ENCODE results near the gene ICA1.

ICA1 gene

DNA sequence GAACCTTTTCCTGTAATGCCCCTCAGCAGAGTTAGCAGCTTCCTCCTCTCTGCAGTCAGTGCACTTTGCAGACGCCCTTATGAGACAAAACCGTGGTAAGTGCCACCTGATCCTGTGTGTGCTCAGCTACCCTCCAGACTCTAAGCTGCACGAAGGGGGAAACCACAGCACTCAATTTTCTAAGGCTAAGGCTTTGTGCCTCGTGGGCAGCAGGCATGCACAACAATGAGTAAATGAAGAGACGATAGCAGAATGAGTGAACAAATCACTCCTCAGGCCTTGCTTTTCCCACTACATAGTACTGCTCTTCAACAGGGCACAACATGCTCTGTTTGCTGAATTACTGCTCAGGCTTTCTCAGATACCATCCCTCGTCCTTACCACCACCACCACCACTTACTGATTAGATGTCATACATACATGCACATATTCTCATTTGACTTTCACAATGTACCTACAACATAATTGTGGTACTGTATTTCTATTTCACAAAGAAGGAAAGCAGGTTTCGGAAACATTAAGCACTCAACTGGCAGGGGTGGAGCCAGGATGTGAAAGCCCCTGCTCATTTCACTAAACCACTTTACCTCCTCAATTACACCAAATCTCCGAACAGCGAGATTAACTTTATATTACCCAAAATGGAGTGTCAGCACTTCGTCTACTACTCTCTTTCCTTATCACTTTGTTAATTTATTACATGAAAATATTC is 85.4 kb downstream of the ICA1 start:
- Mint-ChIP-seq H3K27ac (peak overlapping the region; percentile 92), H3K9me3 (ENCODE audit: low read depth) (no peaks in the 10 kb centered on the region), H3K36me3 (no peaks in the 10 kb centered on the region), H3K27me3 (no peaks in the 10 kb centered on the region), H3K4me1 (ENCODE audit: low read depth) (peaks cover 57% of the 10 kb centered on the region), H3K4me3 (peak overlapping the region; percentile 70)

DNA sequence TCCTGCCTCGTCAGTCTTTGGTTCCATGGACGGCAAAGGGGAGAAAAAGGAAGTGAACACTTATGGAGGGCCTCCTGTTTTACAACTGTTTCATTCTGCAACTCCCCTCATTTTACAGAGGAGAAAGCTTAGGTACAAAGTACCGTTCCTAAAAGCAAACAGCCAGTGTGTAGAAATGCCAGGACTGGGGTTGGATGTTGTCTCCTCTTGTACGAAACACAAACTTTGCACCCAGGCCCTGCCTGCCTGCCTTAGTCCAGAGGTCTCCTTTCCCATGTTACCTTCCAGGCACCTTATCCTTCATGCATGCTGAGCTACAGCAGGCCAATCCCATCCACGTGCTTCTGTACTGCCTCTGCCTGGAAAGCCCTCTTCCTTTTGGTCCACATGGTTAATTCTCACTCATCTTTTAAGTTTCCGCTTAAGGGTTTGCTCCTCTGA is 86.0 kb downstream of the ICA1 start:
- Mint-ChIP-seq H3K27ac (peak overlapping the region; percentile 92), H3K27me3 (no peaks in the 10 kb centered on the region), H3K9me3 (ENCODE audit: low read depth) (no peaks in the 10 kb centered on the region), H3K36me3 (no peaks in the 10 kb centered on the region), H3K4me3 (peak overlapping the region; percentile 70), H3K4me1 (ENCODE audit: low read depth) (peaks cover 57% of the 10 kb centered on the region)

DNA sequence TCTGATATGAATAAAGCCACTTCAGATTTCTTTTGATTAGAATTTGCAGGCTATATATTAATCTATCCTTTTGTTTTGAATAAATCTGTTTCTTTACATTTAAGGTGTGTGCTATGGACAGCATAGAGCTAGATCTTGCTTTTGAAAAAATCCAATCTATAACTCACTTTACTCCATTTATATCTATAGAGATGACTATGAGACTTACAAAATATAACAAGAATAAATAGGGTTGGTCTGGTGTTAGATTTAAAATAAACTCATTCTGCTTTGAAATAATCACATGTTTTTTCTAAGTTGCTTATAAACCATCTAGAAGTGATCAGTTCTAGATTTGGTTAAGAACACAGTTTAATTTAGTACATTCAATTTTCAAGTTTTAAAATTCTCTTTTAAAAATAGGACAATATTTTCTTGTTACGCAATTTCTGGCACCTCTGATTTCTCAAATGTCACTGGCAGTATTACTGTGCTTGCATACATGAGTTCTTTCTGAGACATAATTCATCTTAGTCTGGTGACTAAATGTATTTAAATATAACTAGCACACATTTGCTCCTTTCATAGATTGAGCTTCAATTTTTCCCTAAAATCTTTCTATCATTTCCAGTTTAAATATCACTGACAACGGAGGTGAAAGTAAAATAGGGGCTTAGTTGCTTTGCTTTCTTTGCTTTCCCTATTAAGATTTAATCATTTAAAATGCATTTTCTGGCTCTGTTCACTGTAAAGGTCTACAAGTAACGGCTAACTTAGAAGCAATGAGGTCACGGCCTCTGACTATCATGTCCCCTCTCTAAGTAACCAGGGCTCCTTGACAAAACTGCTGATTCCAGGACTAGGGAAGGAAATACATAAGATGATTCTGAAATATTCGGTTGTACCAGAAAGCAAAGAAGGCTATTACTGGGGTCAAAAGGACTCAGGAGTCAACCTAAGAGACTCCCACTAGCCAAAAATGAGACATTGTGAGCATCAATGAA is 89.3 kb downstream of the ICA1 start:
- no peaks in the 10 kb centered on the region for H3K9me3 Mint-ChIP-seq (ENCODE audit: low read depth)
- no peaks in the 10 kb centered on the region for H3K27me3 Mint-ChIP-seq
- no peaks in the 10 kb centered on the region for H3K36me3 Mint-ChIP-seq
- no peak overlapping the region for H3K27ac Mint-ChIP-seq
- peaks cover 38% of the 10 kb centered on the region for H3K4me1 Mint-ChIP-seq (ENCODE audit: low read depth)
- no peak overlapping the region for H3K4me3 Mint-ChIP-seq

DNA sequence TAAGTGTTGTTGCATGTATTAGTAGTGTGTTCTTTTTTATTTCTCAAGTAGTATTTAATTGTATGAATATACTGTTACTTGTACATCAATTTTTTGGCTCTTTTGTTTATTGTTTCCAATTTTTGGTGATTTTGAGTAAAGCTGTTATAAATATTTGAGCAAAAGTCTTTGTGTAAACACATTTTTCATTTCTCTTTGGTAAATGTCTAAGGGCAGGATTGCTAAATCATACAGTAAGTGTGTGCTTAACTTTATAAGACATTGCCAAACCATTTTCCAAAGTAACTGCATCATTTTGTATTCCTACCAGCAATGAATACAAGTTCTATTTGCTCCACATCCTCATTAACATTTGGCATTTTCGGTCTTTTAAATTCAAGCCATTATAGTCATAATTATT is 92.8 kb downstream of the ICA1 start:
- Mint-ChIP-seq H3K36me3 (no peaks in the 10 kb centered on the region), H3K27ac (no peak overlapping the region), H3K9me3 (ENCODE audit: low read depth) (no peaks in the 10 kb centered on the region), H3K4me3 (no peak overlapping the region), H3K4me1 (ENCODE audit: low read depth) (peaks cover 6% of the 10 kb centered on the region), H3K27me3 (no peaks in the 10 kb centered on the region)

DNA sequence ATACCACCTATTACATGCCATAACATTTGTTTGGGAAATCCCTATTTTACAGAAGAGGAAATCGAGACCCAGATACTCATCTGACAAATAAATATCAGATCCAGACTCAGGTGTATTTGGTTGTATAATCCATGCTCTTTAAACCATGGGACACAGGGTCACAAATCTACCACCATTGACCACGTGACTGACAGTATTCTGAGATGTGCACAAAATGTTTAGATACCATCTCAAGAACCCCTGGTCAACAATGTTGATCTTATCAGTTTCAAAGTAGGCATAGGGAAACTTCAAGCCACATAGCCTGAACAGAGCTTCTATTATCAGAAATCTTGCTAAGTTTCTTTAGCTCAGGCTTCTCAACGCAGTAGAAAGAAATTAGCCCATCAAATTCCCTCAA is 93.6 kb downstream of the ICA1 start:
- Mint-ChIP-seq H3K4me3 (no peak overlapping the region), H3K27ac (no peak overlapping the region), H3K36me3 (no peaks in the 10 kb centered on the region), H3K9me3 (ENCODE audit: low read depth) (no peaks in the 10 kb centered on the region), H3K4me1 (ENCODE audit: low read depth) (no peaks in the 10 kb centered on the region), H3K27me3 (no peaks in the 10 kb centered on the region)

DNA sequence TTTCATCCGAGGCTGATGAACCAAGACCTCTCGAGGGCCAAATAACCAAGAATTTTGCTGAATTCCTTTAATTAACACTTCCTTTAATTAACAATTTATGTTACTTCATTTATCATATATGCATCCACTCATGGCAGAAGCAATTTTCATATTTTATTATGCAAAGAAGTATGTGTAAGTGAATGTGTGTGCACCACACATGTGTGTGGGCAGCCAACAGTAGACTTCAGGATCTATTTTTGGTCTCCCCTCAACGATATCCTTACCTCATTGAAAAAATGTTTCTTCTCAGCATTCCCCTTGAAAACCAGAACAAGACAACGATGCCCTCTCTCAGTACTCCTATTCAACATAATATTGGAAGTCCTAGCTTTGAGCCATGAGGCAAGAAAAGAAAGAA is 96.8 kb downstream of the ICA1 start:
- Mint-ChIP-seq H3K36me3 (no peaks in the 10 kb centered on the region), H3K4me3 (no peak overlapping the region), H3K27ac (no peak overlapping the region), H3K9me3 (ENCODE audit: low read depth) (no peaks in the 10 kb centered on the region), H3K27me3 (no peaks in the 10 kb centered on the region), H3K4me1 (ENCODE audit: low read depth) (no peaks in the 10 kb centered on the region)

DNA sequence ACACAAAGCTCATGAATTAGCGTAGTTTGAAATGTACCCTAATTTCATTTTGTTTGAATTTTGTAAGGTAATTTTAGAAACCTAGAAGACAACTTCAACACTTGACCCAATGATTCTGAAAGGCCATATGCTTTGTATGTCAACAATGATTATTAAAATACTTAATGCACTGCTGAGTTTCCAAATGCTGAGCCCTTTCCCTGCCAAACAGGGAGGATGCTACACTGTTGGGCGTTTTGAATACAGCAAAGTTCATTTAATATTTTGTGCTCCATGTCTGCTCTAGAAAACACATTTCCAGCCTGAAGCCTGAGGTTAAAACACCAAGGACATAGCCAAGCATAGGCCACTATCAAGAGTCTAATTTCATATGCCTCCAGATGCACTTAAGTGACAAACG is 99.8 kb downstream of the ICA1 start:
- H3K36me3 Mint-ChIP-seq = peaks cover 3% of the 10 kb centered on the region
- H3K27me3 Mint-ChIP-seq = no peaks in the 10 kb centered on the region
- H3K4me1 Mint-ChIP-seq (ENCODE audit: low read depth) = no peaks in the 10 kb centered on the region
- no peaks in the 10 kb centered on the region for H3K9me3 Mint-ChIP-seq (ENCODE audit: low read depth)
- H3K27ac Mint-ChIP-seq = no peak overlapping the region
- H3K4me3 Mint-ChIP-seq = no peak overlapping the region

DNA sequence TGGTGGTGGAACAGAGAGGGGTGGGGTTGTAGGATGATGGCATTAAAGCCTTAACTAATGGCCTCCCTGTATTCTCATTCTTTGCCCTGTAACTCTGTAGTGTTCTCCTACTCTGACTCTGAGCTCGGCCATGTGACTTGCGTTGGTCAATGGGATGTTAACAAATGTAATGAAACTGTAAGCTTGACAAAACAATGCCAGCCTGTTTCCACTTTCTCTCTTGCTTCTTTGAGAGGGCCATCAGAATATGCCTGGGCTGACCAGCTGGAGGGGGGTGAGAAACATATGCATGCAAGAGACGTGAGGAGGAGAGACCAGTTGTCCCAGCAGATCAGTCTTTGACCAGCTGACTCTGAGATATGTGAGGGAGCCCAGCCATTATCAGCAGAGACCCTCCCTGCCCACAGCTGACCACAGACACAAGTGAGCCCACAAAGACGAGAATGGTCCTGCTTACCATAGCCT is 100.6 kb downstream of the ICA1 start:
- no peaks in the 10 kb centered on the region for H3K4me1 Mint-ChIP-seq (ENCODE audit: low read depth)
- no peak overlapping the region for H3K4me3 Mint-ChIP-seq
- no peaks in the 10 kb centered on the region for H3K27me3 Mint-ChIP-seq
- peaks cover 3% of the 10 kb centered on the region for H3K36me3 Mint-ChIP-seq
- no peak overlapping the region for H3K27ac Mint-ChIP-seq
- H3K9me3 Mint-ChIP-seq (ENCODE audit: low read depth) = no peaks in the 10 kb centered on the region

DNA sequence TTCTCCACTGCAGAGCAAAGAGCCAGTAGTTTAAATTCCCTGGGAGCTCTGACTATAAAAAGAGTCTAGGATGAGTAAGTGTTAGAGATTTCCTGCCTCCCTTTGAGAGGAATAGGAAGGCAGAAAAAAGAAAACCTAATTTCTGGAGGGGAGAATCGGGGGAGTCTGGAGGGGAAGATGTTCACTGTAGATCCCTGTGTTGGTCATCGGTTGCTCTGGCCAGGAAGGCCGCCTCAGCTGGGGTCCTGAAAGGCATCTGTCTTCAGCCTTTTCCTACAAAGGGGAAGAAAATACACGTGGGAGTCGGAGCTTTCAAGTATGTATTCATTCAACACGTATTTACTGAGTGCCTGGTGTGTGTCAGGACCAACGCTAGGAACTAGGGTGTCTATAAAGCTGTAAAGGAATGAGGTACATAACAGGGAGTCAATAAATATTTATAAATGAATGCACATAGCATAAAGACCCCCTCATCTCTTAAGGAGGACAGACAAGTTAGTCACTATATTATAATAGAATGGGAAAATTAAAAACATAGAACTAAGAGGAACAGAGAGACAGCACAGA is 101.1 kb downstream of the ICA1 start:
- Mint-ChIP-seq H3K36me3 (peaks cover 3% of the 10 kb centered on the region), H3K4me1 (ENCODE audit: low read depth) (no peaks in the 10 kb centered on the region), H3K27ac (no peak overlapping the region), H3K4me3 (no peak overlapping the region), H3K27me3 (no peaks in the 10 kb centered on the region), H3K9me3 (ENCODE audit: low read depth) (no peaks in the 10 kb centered on the region)

DNA sequence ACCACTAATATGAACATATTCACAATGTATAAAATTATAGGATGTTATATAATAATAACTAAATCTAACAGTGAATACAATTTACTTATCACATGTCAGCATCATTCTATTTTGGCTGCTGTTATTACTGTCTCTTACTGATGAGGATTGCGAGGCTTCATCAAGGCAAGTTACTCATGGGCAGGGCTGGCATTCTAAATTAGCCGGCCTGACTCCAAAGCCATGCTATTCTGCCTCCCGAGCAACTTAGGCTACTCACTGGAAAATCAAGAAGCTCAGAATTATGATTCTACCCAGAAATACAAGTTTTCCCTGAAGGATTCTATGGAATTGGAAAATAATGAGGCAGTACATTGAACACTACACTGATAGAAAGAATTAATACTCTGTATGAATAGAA is 101.7 kb downstream of the ICA1 start:
- Mint-ChIP-seq H3K4me1 (ENCODE audit: low read depth) (no peaks in the 10 kb centered on the region), H3K4me3 (no peak overlapping the region), H3K27me3 (no peaks in the 10 kb centered on the region), H3K36me3 (peaks cover 3% of the 10 kb centered on the region), H3K27ac (no peak overlapping the region), H3K9me3 (ENCODE audit: low read depth) (no peaks in the 10 kb centered on the region)

DNA sequence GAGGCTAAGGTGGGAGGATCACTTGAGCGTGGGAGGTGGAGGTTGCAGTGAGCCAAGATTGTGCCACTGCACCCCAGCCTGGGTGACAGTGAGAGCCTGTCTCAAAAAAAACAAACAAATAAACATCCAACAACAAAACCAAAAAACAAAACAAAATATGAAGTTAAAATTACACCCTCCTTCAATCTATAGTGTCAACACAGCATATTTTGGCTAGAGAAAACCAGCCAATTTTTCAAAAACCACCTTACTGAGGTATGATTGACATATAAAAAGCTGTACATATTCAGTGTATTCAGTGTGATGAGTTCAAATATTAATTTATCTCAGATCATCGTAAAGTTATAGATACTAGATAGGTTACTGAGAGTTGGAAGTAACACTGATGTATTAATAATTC is 102.4 kb downstream of the ICA1 start:
- no peaks in the 10 kb centered on the region for H3K27me3 Mint-ChIP-seq
- no peaks in the 10 kb centered on the region for H3K4me1 Mint-ChIP-seq (ENCODE audit: low read depth)
- no peak overlapping the region for H3K4me3 Mint-ChIP-seq
- peaks cover 3% of the 10 kb centered on the region for H3K36me3 Mint-ChIP-seq
- no peaks in the 10 kb centered on the region for H3K9me3 Mint-ChIP-seq (ENCODE audit: low read depth)
- no peak overlapping the region for H3K27ac Mint-ChIP-seq

DNA sequence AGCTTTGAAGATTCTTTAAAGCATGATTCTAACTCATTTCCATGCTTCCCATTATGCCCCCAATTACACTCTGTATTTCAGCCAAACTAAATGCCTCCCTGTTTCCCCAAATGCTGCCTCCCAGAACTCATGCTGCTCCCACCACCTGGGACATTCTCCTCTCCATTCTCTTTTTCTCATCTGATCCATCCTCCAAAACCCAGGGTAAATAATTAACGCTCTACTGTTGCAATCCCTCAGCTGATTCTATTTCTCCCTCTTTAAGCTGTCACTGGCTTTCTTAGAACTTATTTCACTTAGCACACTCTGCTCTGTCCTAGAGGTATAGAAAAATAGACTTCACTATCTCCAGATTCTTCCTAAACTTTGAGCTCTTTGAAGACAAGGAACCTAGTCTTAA is 104.7 kb downstream of the ICA1 start:
- Mint-ChIP-seq H3K27ac (no peak overlapping the region), H3K9me3 (ENCODE audit: low read depth) (no peaks in the 10 kb centered on the region), H3K4me3 (no peak overlapping the region), H3K36me3 (peaks cover 3% of the 10 kb centered on the region), H3K27me3 (no peaks in the 10 kb centered on the region), H3K4me1 (ENCODE audit: low read depth) (peaks cover 3% of the 10 kb centered on the region)

DNA sequence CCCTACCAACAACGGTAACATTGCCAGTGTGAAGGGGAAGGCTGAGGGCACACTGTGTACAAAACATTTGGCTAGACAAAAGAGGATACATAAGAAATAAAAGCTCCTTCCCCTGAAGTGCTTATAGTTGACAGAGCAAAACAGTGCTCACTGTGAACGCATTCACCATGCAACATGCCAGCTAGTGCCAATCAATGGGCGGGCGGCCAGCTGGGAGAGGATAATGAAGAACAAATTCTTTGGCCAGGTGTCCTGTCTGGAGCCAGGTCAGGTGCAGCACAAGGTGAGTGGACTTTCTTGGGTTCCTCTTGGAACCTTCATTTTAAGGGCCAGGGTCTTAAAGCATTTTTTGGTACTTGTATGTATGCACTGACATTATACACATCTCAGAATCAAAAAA is 106.1 kb downstream of the ICA1 start:
- H3K27me3 Mint-ChIP-seq = no peaks in the 10 kb centered on the region
- peaks cover 3% of the 10 kb centered on the region for H3K4me1 Mint-ChIP-seq (ENCODE audit: low read depth)
- H3K36me3 Mint-ChIP-seq = peaks cover 3% of the 10 kb centered on the region
- H3K27ac Mint-ChIP-seq = no peak overlapping the region
- no peak overlapping the region for H3K4me3 Mint-ChIP-seq
- H3K9me3 Mint-ChIP-seq (ENCODE audit: low read depth) = no peaks in the 10 kb centered on the region

DNA sequence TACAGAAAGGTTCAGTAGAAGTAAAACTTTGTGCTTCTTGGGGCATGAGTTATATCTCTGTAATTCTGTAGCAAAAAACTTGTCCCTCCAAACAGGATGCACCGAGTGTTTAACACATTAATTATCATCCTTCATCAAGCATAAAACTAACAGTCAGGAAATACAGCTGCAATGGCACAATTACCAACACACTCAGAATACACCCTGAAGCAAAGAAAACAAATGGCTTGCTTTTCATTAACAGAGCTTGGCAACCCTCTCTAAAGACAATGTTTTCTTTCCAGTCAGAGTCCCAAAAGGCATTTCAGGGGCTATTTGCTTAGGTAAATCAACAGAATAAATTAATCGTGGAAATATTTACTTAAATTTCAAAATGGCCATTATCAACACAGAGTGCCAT is 107.7 kb downstream of the ICA1 start:
- no peaks in the 10 kb centered on the region for H3K27me3 Mint-ChIP-seq
- H3K36me3 Mint-ChIP-seq = peaks cover 3% of the 10 kb centered on the region
- H3K4me3 Mint-ChIP-seq = no peak overlapping the region
- H3K27ac Mint-ChIP-seq = no peak overlapping the region
- H3K9me3 Mint-ChIP-seq (ENCODE audit: low read depth) = no peaks in the 10 kb centered on the region
- peaks cover 14% of the 10 kb centered on the region for H3K4me1 Mint-ChIP-seq (ENCODE audit: low read depth)

Data from activated naive CD8-positive, alpha-beta T cell (primary cell).